ENCODE data around the gene MFSD6.
"Not testable (repeated sequence)": the region's sequence is repeated elsewhere in the genome, so short reads cannot be mapped to it uniquely, and the experiment has no call there.

Gene MFSD6

GRCh38 chr2:190405995-190406394 is 2.2 kb upstream of the MFSD6 start:
- no peak for DNase-seq (ENCODE audit: low read depth)

GRCh38 chr2:190406805-190407204 is 1.4 kb upstream of the MFSD6 start:
- no peak for DNase-seq (ENCODE audit: low read depth)

GRCh38 chr2:190407246-190407661 is 901 bp upstream of the MFSD6 start:
- DNase-seq (ENCODE audit: low read depth) = peak; percentile 3

- peak; percentile 54 for DNase-seq (ENCODE audit: low read depth)
These were observed 550 bp downstream of the MFSD6 start for GRCh38 chr2:190408538-190409271.

GRCh38 chr2:190409616-190410015 is 1.5 kb downstream of the MFSD6 start:
- DNase-seq (ENCODE audit: low read depth) = no peak

- no peak for DNase-seq (ENCODE audit: low read depth)
These were observed 2.0 kb downstream of the MFSD6 start for GRCh38 chr2:190410166-190410565.

GRCh38 chr2:190412966-190413365 is 4.8 kb downstream of the MFSD6 start:
- no peak for DNase-seq (ENCODE audit: low read depth)

GRCh38 chr2:190413421-190413820 is 5.3 kb downstream of the MFSD6 start:
- DNase-seq (ENCODE audit: low read depth) = no peak

GRCh38 chr2:190415251-190415650 is 7.1 kb downstream of the MFSD6 start:
- no peak for DNase-seq (ENCODE audit: low read depth)

GRCh38 chr2:190415794-190416775 is 7.9 kb downstream of the MFSD6 start:
- no peak for DNase-seq (ENCODE audit: low read depth)

GRCh38 chr2:190417045-190417842 is 9.1 kb downstream of the MFSD6 start:
- no peak for DNase-seq (ENCODE audit: low read depth)

GRCh38 chr2:190418727-190419126 is 10.6 kb downstream of the MFSD6 start:
- no peak for DNase-seq (ENCODE audit: low read depth)

- no peak for DNase-seq (ENCODE audit: low read depth)
These were observed 12.6 kb downstream of the MFSD6 start for GRCh38 chr2:190420801-190421200.

- no peak for DNase-seq (ENCODE audit: low read depth)
These were observed 17.2 kb downstream of the MFSD6 start for GRCh38 chr2:190425221-190425866.

GRCh38 chr2:190425883-190426658 is 17.9 kb downstream of the MFSD6 start:
- DNase-seq (ENCODE audit: low read depth) = no peak

- not testable (repeated sequence) for DNase-seq (ENCODE audit: low read depth)
These were observed 22.7 kb downstream of the MFSD6 start for GRCh38 chr2:190430866-190431265.

GRCh38 chr2:190431907-190432306 is 23.8 kb downstream of the MFSD6 start:
- DNase-seq (ENCODE audit: low read depth) = no peak

- DNase-seq (ENCODE audit: low read depth) = no peak
These were observed 24.5 kb downstream of the MFSD6 start for GRCh38 chr2:190432567-190433231.

- DNase-seq (ENCODE audit: low read depth) = no peak
These were observed 27.0 kb downstream of the MFSD6 start for GRCh38 chr2:190435031-190435670.

GRCh38 chr2:190436557-190436956 is 28.4 kb downstream of the MFSD6 start:
- no peak for DNase-seq (ENCODE audit: low read depth)
